ENCODE results near the gene PRSS3.
"Not testable (repeated sequence)": the region's sequence is repeated elsewhere in the genome, so short reads cannot be mapped to it uniquely, and the experiment has no call there.

The PRSS3 gene

DNA sequence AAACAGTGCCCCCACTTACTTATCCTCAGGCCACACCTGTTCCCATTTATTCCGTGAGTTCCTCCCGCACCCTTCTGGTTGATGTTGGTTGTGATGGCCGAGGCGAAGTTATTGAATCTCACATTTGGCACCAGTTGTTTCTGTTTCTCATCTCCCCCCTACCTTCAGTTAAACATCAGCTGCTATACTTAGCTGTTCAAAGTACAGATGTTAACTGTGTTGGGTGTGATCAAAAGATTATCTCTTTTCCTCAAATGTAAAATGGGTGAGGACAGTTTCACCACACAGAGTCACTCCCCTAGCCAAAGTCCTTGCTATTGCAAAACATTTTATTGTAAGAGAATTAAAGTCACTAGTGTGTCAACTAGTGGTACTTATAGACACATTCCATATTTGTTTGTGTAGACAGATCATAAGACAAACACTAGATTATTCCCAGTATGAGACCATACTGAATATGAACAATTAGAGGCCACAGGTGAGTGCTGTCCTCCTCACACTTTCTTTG lies 43.2 kb upstream of the PRSS3 start:
- H3K9me3 ChIP-seq = peaks cover 4% of the 10 kb centered on the region; the same call in 1 of the 2 replicates
- peaks cover 11% of the 10 kb centered on the region for H3K4me1 ChIP-seq
- TF ChIP-seq CTCF (IDR thresholded peaks at IDR 0.05; ENCODE audit: low read depth, low read length) = no peak
- H3K27me3 ChIP-seq = no peaks in the 10 kb centered on the region; the same call in 1 of the 2 replicates
- no peak for DNase-seq
- no peaks in the 10 kb centered on the region; the same call in 1 of the 2 replicates for H3K36me3 ChIP-seq
- peak overlapping the region; percentile 85 for H3K4me3 ChIP-seq (ENCODE audit: low read depth, low read length)

DNA sequence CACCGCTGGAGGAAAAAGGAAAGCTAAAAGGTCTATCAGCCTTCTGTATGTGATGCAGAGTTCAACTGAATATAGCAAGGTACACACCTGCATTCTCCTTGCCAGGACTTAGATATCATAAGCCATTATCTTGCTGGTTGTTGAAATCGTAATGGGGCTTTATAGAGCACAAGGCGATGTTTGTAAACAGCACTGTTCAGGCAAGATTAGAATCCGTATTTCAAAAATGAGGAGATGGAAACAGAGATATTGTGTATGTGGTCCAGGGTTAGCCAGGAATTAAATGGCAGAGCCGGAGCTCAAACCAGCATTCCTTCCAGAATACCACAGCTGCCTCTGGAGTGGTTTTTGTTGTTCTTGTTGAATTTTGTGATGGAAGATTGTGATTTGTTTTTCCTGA lies 42.6 kb upstream of the PRSS3 start:
- H3K36me3 ChIP-seq, H3K27me3 ChIP-seq, DNase-seq, H3K9me3 ChIP-seq: not testable (repeated sequence)
- peaks cover 11% of the 10 kb centered on the region for H3K4me1 ChIP-seq
- H3K4me3 ChIP-seq (ENCODE audit: low read depth, low read length) = peak overlapping the region; percentile 85; the same call in 1 of the 2 replicates

DNA sequence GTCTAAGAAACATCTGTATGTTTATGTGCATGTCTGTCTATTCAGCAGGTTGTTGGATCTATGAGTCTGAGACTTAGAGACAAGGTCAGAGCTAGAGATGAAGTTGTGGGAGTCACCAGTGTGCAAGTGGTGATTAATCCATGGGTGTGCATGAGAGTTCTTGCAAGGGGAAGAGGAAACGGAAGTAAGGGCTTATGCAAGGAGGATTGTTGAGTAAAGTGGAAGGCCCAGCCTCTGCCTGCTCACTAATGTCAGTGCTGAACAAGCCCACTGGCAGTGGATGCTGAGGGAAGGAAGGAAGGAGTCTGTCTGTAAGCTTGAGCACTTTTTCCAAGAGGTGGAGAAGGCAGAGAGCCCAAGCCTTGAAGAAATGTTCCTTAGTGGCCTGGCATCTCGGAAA lies 35.7 kb upstream of the PRSS3 start:
- not testable (repeated sequence) for DNase-seq; H3K9me3 ChIP-seq; H3K36me3 ChIP-seq; H3K4me1 ChIP-seq; H3K4me3 ChIP-seq (ENCODE audit: low read depth, low read length); H3K27me3 ChIP-seq

- no peak for DNase-seq
- Histone ChIP-seq H3K4me3 (ENCODE audit: low read depth, low read length) (no peak overlapping the region), H3K27me3 (no peaks in the 10 kb centered on the region), H3K4me1 (no peaks in the 10 kb centered on the region), H3K9me3 (no peaks in the 10 kb centered on the region), H3K36me3 (no peaks in the 10 kb centered on the region)
- TF ChIP-seq CTCF (IDR thresholded peaks at IDR 0.05; ENCODE audit: low read depth, low read length) = no peak
These were observed 33.0 kb upstream of the PRSS3 start for GRCh38 chr9:33762343-33762742.

- not testable (repeated sequence) for DNase-seq; H3K4me1 ChIP-seq; H3K9me3 ChIP-seq; H3K27me3 ChIP-seq; H3K36me3 ChIP-seq; H3K4me3 ChIP-seq (ENCODE audit: low read depth, low read length)
These were observed 31.7 kb upstream of the PRSS3 start for GRCh38 chr9:33763709-33764108.

DNA sequence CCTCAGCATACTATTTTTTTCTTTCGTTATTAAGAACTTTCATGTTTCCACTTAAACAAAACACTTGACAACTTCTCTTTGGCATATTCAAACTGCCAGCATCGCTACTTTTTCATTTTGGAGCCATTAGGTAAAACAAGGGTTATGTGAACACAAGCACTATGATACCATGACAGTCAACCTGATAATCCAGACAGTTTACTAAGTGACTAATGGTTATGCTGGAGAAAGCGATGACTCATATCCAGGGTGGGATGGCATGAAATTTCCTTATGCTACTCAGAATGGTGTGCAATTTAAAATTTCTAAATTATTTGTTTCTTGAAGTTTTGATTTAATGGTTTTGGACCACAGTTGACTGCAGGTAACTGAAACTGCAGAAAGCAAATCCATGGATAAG lies 29.9 kb upstream of the PRSS3 start:
- no peak for DNase-seq
- H3K4me3 ChIP-seq (ENCODE audit: low read depth, low read length) = no peak overlapping the region
- TF ChIP-seq CTCF (IDR thresholded peaks at IDR 0.05; ENCODE audit: low read depth, low read length) = no peak
- H3K9me3 ChIP-seq = no peaks in the 10 kb centered on the region
- H3K27me3 ChIP-seq = no peaks in the 10 kb centered on the region
- 0 out of 2 replicates have a peak, but pooled peaks cover 4% of the 10 kb centered on the region for H3K4me1 ChIP-seq
- no peaks in the 10 kb centered on the region for H3K36me3 ChIP-seq

GRCh38 chr9:33770156-33770880 lies 25.0 kb upstream of the PRSS3 start:
- not testable (repeated sequence) for H3K27me3 ChIP-seq; H3K4me3 ChIP-seq (ENCODE audit: low read depth, low read length); H3K4me1 ChIP-seq; H3K36me3 ChIP-seq; H3K9me3 ChIP-seq; DNase-seq

- not testable (repeated sequence) for H3K4me1 ChIP-seq; H3K4me3 ChIP-seq (ENCODE audit: low read depth, low read length); H3K9me3 ChIP-seq; H3K36me3 ChIP-seq; DNase-seq; H3K27me3 ChIP-seq
These were observed 22.2 kb upstream of the PRSS3 start for GRCh38 chr9:33773135-33773534.

DNA sequence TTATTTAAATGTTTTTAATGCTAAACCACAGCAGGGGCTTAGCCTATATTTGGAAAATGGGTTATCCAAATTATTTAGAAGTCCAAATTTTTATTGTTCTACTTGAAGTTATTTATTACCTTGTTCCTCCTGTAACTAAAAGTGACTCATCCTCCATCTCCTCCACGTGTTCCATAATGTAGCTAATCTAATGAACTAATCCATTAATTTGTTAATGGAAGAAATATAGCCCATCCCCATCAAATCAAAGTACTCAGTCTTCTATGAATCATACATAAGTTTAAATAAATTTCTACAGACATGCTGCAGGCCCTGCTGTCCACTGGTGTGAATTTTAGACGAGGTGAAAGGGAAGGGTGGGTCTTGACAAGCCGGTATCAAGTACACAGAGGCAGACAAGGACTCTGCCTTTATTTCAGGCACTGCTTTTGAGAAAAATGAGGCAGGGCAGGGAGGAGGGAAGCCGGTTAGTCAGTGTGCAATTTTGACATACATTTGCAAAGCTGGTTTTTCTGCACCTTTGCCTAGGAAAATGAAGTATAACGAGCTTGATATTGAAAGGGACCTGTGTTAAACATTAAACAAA lies 21.2 kb upstream of the PRSS3 start:
- H3K9me3 ChIP-seq; H3K4me3 ChIP-seq (ENCODE audit: low read depth, low read length); H3K4me1 ChIP-seq: not testable (repeated sequence)

More for the DNA sequence above, 21.2 kb upstream of the PRSS3 start:
- peak; percentile 41 for DNase-seq
- not testable (repeated sequence) for H3K27me3 ChIP-seq, H3K36me3 ChIP-seq
